Right hindlimb (tissue), 1 donor: ENCODE data around the gene SLC6A18.
"Not testable (repeated sequence)": the region's sequence is repeated elsewhere in the genome, so short reads cannot be mapped to it uniquely, and the experiment has no call there.

ENCODE experiments used
- DNase-seq: peaks from one replicate; pipeline ENCODE4 v3.0.0-alpha.2; 2018

The SLC6A18 gene

DNA sequence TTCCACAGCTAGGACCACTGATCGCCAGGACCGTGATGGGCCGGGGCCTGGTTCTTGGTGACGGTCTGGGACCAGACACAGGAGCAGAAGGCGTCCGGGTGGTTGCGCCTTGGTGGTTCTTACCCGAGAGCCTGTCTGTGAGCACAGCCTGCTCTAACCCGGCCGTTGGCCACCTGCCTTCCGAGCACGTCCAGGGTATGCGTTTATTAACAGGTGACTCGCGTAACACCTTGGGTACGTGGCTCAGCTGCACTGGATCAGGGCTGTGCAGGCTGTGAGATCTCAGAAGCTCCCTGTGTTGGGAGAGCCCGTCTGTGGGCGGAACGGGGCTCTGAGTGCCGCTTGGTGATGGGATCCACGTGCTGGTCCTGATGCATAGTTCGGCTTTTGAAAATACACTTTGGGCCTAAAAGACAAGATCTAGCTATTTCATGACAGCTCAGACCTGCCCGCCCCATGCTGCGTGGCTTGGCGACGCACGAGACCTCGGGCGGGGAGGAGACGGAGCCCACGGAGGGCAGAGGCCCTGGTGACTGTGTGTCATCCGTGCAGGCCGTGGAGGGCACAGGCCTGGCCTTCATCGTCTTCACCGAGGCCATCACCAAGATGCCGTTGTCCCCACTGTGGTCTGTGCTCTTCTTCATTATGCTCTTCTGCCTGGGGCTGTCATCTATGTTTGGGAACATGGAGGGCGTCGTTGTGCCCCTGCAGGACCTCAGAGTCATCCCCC lies 6.7 kb upstream of the SLC6A18 start:
- DNase-seq: no peak

DNA sequence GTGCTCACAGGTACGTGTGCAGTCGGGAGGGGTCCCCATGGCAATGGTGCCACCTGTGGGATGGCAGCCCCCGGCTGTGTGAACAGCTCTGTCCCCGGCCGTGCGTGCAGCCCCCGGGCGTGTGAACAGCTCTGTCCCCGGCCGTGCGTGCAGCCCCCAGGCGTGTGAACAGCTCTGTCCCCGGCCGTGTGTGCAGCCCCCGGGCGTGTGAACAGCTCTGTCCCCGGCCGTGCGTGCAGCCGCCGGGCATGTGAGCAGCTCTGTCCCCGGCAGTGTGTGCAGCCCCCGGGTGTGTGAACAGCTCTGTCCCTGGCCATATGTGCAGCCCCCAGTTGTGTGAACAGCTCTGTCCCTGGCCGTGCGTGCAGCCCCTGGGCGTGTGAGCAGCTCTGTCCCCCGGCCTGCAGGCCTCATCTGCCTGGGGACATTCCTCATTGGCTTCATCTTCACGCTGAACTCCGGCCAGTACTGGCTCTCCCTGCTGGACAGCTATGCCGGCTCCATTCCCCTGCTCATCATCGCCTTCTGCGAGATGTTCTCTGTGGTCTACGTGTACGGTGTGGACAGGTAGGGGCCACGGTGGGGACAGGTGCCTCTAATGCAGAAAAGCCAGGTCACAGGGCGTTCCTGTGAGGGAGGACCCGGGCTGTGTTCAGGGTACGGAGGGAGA lies 5.9 kb upstream of the SLC6A18 start:
- no peak for DNase-seq

GRCh38 chr5:1219768-1220100 lies 5.4 kb upstream of the SLC6A18 start:
- no peak for DNase-seq

DNA sequence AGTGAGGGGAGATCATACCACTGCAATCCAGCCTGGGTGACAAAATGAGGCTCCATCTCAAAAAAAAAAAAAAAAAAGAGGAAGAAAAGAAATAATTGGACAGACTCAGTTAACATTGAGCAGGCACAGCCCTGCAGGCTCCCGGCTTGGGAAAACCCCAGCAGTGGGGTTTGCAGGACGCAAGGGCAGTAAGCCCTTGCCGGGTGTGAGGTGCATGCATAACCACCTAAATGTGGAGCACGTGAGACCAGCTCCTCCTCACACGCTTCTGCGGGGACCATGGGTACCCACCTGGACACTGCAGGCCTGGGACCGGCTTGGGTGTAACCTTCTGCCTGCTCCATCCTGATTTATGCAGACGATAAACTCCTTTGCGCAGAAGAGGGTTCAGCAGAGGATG lies 4.8 kb upstream of the SLC6A18 start:
- DNase-seq: no peak

GRCh38 chr5:1220831-1221230 lies 4.3 kb upstream of the SLC6A18 start:
- DNase-seq: no peak

DNA sequence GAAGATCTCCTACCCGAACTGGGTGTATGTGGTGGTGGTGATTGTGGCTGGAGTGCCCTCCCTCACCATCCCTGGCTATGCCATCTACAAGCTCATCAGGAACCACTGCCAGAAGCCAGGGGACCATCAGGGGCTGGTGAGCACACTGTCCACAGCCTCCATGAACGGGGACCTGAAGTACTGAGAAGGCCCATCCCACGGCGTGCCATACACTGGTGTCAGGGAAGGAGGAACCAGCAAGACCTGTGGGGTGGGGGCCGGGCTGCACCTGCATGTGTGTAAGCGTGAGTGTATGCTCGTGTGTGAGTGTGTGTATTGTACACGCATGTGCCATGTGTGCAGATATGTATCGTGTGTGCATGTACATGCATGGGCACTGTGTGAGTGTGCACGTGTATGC lies 3.5 kb upstream of the SLC6A18 start:
- DNase-seq: no peak

DNA sequence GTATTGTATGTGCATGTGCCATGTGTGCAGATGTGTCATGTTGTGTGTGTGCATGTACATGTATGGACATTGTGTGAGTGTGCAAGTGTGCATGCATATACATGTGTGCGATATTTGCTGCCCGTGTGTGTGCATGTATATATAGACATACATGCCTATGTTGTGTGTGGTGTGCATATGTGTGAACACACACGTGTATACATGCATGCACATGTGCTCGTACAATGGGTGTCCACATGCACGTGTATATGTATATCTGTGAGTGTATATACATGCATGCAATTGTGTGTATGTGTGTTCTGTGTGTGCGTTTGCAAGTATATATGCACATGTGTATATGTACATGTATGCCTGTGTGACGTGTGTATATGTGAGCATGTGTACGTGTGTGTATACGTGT lies 3.0 kb upstream of the SLC6A18 start:
- no peak for DNase-seq

DNA sequence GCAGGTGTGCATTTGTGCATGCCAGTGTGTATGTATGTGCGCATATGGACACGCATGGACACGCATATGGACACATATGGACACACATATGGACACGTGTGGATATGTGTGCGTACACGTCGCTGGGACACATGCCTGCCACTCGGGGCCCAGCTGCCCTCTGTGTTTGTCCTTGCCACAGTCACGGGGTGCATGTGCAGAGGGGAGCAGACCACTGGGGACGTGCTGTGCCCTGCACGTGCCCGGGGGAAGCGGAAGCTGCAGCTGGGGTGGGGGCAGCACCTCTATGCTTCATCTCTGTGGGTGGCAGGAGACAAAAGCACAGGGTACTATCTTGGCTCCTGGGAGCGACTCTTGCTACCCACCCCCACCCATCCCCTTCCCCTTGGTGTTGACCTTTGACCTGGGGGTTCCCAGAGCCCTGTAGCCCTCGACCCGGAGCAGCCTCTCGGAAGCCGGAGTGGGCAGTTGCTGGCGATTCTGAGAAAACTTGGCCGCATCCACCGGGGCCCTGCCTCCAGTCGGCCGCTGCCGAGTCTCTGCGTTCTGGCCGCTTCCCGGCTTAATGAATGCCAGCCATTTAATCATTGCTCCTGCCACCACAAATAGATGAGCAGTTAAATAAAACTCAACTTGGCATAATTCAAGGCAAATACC lies 2.4 kb upstream of the SLC6A18 start:
- DNase-seq: no peak

GRCh38 chr5:1223278-1223670 lies 1.9 kb upstream of the SLC6A18 start:
- no peak for DNase-seq

DNA sequence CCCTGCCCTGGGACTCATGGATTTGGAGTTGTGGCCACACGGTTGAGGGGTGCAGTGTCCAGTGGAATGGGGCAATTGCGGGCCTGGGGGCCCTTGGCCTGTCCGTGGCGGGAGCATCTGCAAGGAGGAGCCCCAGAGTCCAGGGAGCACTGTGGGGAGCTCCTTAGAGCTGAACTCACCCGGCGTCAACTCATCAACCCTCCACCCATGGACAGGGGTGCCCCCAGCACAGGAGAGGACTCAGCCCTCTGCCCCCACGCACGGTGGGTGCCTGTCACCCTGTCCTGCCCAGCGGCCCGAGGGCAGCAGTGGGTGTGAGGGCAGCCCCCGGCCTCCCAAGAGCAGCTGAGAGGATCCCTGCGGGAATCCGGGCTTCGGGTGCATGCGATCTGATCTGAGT lies 550 bp upstream of the SLC6A18 start:
- DNase-seq: no peak

DNA sequence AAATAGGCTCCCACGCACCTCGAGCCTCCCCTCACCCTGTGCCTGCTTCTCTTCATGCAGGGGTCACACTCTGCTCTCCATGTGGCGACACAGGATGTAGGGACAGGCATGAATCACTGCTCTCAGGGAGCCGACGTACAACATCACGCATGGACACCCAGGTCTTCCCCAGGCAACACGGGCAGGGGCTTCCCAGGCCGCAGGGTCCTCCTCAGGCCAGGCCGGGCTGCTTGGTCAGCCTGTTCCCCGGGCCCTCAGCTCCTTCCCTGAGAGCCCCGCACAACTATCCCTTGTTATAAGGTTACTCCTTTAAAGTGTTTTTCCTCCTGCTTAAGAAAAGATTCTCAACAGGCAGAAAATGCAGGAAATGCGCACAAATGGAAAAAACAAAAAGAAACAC lies 1.1 kb downstream of the SLC6A18 start:
- no peak for DNase-seq

DNA sequence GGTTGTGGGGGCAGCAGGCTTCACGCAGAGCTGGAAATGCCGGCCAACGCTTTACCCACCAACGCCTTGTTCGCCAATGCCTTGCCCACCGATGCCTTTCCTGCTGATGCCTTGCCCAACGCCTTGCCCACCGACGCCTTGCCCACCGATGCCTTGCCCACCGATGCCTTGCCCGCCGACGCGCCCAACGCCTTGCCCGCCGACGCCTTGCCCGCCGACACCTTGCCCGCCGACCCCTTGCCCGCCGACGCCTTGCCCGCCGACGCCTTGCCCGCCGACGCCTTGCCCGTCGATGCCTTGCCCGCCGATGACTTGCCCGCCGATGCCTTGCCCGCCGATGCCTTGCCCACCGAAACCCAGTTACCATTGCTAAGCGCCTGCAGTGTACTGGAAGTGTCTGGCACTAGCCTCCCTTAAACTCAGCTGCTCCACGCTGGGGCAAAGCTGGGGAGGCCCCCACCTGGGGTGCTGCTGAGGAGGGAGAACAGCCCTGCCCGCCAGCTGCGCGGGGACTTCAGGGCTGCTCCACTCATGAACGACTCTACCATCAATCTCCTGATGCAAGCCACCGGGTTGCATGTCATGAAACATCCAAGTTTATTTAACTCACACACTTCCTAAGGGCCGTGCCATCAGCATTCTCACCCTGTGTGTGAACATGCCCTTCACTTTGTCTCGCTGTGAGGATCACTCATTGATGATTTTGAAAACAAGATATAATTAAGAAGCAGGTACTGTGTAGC lies 1.8 kb downstream of the SLC6A18 start:
- no peak for DNase-seq

DNA sequence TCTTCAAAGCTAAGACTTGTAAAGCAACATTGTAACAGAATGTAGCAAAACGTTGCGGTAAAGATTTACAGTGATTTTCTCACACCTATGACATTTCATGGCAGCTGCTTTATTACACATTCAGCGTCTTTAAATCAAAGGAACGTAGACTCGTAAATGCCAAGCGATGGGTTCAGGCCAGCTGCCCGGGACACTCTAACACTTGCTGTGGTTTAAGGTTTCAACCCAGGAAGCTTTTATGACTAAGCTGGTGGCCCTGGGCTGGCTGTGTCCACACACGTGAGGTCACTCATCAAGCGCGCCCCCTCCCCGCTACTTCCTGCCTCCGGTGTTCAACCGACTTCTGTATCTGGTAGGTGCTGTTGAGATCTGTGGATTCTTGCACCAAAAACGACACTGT lies 2.5 kb downstream of the SLC6A18 start:
- peak; percentile 48 for DNase-seq

DNA sequence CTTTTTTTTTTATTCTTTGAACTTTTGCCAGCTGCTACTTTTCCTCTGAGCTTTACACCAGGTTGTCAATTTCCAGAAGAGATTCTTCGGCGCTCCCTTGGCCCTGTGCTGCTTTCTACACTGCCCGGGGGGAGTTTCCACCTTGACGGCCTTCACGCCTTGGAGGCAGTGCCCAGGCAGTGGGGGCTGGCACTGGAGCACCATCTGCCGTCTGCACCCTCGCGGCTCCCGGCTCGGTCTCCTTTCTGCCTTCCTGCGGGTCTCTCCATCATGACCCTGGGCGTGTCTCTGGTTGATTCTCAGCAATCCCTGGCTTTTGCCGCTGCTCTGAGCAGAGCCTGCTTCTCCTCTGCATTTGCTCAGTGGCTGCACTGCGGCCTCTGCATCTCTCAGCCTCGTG lies 2.9 kb downstream of the SLC6A18 start:
- DNase-seq: no peak

- DNase-seq: not testable (repeated sequence)
These were observed 3.8 kb downstream of the SLC6A18 start for GRCh38 chr5:1229023-1229422.

DNA sequence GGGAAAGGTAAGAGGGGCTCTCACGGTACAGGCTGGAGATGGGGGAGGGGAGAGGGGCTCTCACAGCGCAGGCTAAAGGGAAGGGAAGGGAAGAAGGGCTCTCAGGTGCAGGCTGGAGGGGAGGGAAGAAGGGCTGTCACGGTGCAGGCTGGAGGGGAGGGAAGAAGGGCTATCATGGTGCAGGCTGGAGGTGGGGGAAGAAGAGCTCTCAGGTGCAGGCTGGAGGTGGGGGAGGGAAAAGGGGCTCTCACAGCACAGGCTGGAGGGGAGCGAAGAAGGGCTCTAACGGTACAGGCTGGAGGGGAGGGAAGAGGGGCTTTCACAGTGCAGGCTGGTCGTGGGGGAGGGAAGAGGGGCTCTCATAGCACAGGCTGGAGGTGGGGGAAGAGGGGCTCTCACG lies 4.6 kb downstream of the SLC6A18 start:
- DNase-seq: no peak

GRCh38 chr5:1230551-1230950 lies 5.4 kb downstream of the SLC6A18 start:
- DNase-seq: no peak

DNA sequence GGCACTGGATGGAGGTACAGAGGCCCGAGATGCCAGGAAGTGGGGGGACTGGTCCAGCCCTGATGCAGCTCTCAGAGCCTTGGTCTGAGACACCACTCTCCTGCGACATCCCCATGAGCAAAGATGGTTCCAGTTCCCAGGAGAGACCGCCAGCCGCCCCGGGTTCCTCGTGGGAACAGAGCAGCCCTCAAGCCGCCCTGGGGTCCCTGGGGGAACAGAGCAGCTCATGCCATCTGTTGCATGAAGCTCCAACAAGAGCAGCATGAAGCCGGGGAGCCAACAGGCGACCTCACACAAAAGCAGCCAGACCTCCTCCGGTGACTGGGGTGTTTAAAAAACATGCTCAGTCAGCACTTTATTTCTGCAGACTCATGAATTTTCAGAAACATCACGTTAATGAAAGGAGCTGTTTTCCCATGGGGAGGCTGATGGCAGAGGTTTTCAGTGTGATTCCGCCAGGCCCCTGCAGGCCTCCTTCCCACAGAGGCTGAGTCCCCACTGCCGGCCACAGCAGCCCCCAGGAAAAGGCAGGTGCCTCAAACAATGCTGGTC lies 6.2 kb downstream of the SLC6A18 start:
- no peak for DNase-seq

- DNase-seq: no peak
These were observed 7.6 kb downstream of the SLC6A18 start for GRCh38 chr5:1232780-1233179.

DNA sequence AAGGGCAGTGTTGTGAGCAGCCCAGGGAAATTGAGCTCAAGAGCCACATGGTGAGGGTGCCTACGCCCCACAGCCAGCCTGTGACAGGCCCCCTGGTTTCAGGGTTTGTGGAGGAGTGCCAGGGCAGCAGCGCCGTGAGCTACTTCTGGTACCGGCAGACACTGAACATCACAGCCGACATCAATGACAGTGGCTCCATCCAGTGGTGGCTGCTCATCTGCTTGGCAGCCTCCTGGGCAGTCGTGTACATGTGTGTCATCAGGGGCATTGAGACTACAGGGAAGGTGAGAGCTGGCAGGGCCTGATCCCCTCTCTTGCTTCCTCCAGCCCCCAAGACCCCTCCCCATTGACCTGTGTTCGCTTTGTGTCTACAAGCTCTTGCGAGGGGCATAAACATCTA lies 10.2 kb downstream of the SLC6A18 start:
- DNase-seq: no peak

GRCh38 chr5:1235838-1236237 lies 10.7 kb downstream of the SLC6A18 start:
- no peak for DNase-seq

- no peak for DNase-seq
These were observed 14.5 kb downstream of the SLC6A18 start for GRCh38 chr5:1239505-1240251.
